OCI-LY1 (cell line): Measurements from ENCODE around the gene IGFBP2.

Source experiments
- H2AFZ ChIP-seq: fragments of 200-600 bp; sonication (generic), shearing (Covaris generic); 2 replicates; pipeline ENCODE4 v1.6.0; 2014; ENCODE audit warnings: antibody characterized with exemption, mild to moderate bottlenecking, low read length
- H3F3A ChIP-seq: fragments of 200-600 bp; sonication (generic), shearing (Covaris generic); 2 replicates; pipeline ENCODE4 v1.6.0; 2014; ENCODE audit warnings: mild to moderate bottlenecking, antibody characterized with exemption, low read length, moderate library complexity; ENCODE audit not compliant: insufficient read depth
- H3K27ac ChIP-seq: fragments of 200-600 bp; sonication (generic); 2 replicates; pipeline ENCODE4 v1.5.1; 2014; ENCODE audit warnings: low read length, mixed run types, mild to moderate bottlenecking, low read depth; ENCODE audit not compliant: poor library complexity, severe bottlenecking
- H3K27me3 ChIP-seq: fragments of 200-600 bp; sonication (generic); 2 replicates; pipeline ENCODE4 v1.6.0; 2014; ENCODE audit warnings: antibody characterized with exemption, mild to moderate bottlenecking, low read length, moderate library complexity; ENCODE audit not compliant: insufficient read depth
- H3K36me3 ChIP-seq: fragments of 200-600 bp; sonication (generic); 2 replicates; pipeline ENCODE4 v1.6.1; 2014; ENCODE audit warnings: mild to moderate bottlenecking, antibody characterized with exemption, low read length, moderate library complexity, mixed read lengths; ENCODE audit not compliant: insufficient read depth
- H3K4me1 ChIP-seq: fragments of 200-600 bp; sonication (generic); 2 replicates; pipeline ENCODE4 v1.5.1; 2014; ENCODE audit warnings: mild to moderate bottlenecking, low read length, moderate library complexity; ENCODE audit not compliant: insufficient read depth, severe bottlenecking
- H3K4me2 ChIP-seq: fragments of 200-600 bp; sonication (generic), shearing (Covaris generic); 2 replicates; pipeline ENCODE4 v1.6.1; 2014; ENCODE audit warnings: low read length
- H3K4me3 ChIP-seq: fragments of 200-600 bp; sonication (generic); 2 replicates; pipeline ENCODE4 v1.5.1; 2014; ENCODE audit warnings: low read length, low read depth, mild to moderate bottlenecking, mixed read lengths; ENCODE audit not compliant: poor library complexity, severe bottlenecking
- H3K79me2 ChIP-seq: fragments of 200-600 bp; shearing (Covaris generic); 2 replicates; pipeline ENCODE4 v1.6.1; 2016; ENCODE audit warnings: mixed run types, low read length, mixed read lengths; ENCODE audit not compliant: insufficient read depth
- H3K9ac ChIP-seq: fragments of 200-600 bp; sonication (generic), shearing (Covaris generic); 2 replicates; pipeline ENCODE4 v1.6.1; 2014; ENCODE audit warnings: mild to moderate bottlenecking, low read length, mixed read lengths
- H3K9me2 ChIP-seq: fragments of 200-600 bp; sonication (generic), shearing (Covaris generic); 2 replicates; pipeline ENCODE4 v1.6.1; 2014; ENCODE audit warnings: low read depth, mild to moderate bottlenecking, low read length, mixed read lengths
- H3K9me3 ChIP-seq: fragments of 200-600 bp; shearing (Covaris generic); 2 replicates; pipeline ENCODE4 v1.6.1; 2014; ENCODE audit warnings: low read length, mixed read lengths
- H4K20me1 ChIP-seq: fragments of 200-600 bp; sonication (generic), shearing (Covaris generic); 2 replicates; pipeline ENCODE4 v1.6.0; 2016; ENCODE audit warnings: mild to moderate bottlenecking, low read length; ENCODE audit not compliant: insufficient read depth
- EZH2 ChIP-seq: fragments of 200-600 bp; sonication (generic), shearing (Covaris generic); IDR thresholded peaks from 2 replicates; pipeline ENCODE4 v1.8.0; 2017; ENCODE audit warnings: borderline replicate concordance, mixed run types, mild to moderate bottlenecking, antibody characterized with exemption, low read length, moderate library complexity, mixed read lengths
- TF ChIP-seq, protein P1 (sequence below): fragments of 200-600 bp; sonication (generic), shearing (Covaris generic); IDR thresholded peaks from 2 replicates; pipeline ENCODE4 v1.5.1; 2017; ENCODE audit warnings: mild to moderate bottlenecking, antibody characterized with exemption, low read length, moderate library complexity, mixed read lengths

Gene IGFBP2

DNA sequence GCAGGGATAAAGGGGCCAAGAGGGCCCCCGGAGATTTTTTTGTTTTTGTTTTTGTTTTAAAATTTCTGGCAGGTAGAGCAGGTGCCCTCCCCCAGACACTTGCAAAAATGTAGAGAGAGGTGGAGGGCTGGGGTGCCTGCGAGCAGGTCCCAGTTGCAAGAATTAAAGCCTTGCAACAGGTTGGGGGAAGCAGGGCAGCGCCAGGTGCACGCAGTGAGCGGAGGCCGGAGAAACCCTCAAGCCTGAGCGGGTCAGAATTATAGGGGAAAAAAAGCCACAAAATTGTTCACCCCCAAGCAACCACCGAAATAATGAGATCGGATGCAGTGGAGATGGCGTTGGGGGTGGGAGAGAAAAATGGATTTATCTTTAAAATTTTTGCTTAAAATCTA is 61.6 kb downstream of the IGFBP2 start:
- H3K36me3 ChIP-seq = no peaks in the 10 kb centered on the region
- no peak overlapping the region for H3K9ac ChIP-seq
- no peak overlapping the region for H3K27ac ChIP-seq
- H3K4me2 ChIP-seq = no peak overlapping the region
- no peaks in the 10 kb centered on the region for H3K9me3 ChIP-seq
- no peaks in the 10 kb centered on the region for H3K79me2 ChIP-seq
- H3K4me1 ChIP-seq = no peaks in the 10 kb centered on the region
- no peaks in the 10 kb centered on the region for H3K27me3 ChIP-seq
- H2AFZ ChIP-seq = no peak overlapping the region
- H4K20me1 ChIP-seq = no peaks in the 10 kb centered on the region
- TF ChIP-seq, protein P1, sequence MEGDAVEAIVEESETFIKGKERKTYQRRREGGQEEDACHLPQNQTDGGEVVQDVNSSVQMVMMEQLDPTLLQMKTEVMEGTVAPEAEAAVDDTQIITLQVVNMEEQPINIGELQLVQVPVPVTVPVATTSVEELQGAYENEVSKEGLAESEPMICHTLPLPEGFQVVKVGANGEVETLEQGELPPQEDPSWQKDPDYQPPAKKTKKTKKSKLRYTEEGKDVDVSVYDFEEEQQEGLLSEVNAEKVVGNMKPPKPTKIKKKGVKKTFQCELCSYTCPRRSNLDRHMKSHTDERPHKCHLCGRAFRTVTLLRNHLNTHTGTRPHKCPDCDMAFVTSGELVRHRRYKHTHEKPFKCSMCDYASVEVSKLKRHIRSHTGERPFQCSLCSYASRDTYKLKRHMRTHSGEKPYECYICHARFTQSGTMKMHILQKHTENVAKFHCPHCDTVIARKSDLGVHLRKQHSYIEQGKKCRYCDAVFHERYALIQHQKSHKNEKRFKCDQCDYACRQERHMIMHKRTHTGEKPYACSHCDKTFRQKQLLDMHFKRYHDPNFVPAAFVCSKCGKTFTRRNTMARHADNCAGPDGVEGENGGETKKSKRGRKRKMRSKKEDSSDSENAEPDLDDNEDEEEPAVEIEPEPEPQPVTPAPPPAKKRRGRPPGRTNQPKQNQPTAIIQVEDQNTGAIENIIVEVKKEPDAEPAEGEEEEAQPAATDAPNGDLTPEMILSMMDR = no peak
- TF ChIP-seq EZH2 = no peak
- H3K9me2 ChIP-seq = no peaks in the 10 kb centered on the region
- H3F3A ChIP-seq = no peaks in the 10 kb centered on the region
- no peak overlapping the region for H3K4me3 ChIP-seq

DNA sequence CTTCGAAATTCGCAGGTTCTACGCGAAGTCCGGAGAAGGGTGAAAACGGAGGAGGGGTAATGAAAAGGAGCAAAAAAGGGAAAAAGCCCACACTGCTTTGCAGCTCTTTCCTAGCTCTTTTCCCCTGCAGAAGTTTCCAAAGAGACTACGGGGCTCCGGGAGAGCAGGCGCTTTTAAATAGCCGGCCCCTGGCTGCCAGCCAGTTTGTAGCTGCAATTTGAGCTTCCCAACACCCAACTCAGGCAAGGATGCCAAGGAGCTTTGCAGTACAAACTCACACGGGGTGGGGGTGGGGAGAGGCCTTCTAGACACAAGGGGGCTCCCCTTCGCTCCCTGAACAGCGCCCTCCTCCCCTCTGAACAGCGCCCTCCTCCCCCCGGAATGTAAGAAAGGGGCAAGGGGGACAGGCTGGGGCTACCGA is 62.2 kb downstream of the IGFBP2 start, which contains the start of gene IGFBP5:
TSS of gene IGFBP5 (minus strand) at position 149 of the 421 bp plus-strand sequence. CDS start 774 bp downstream, outside the sequence.
- Histone ChIP-seq H3K4me3 (no peak within 1 kb of the TSS), H3K79me2 (no peaks in the 10 kb centered on the region), H3F3A (no peaks in the 10 kb centered on the region), H4K20me1 (no peaks in the 10 kb centered on the region), H3K9me2 (no peaks in the 10 kb centered on the region), H3K36me3 (no peaks in the 10 kb centered on the region), H3K4me2 (no peak within 1 kb of the TSS), H3K27me3 (no peaks in the 10 kb centered on the region), H3K4me1 (no peaks in the 10 kb centered on the region), H3K9me3 (no peaks in the 10 kb centered on the region), H2AFZ (no peak within 1 kb of the TSS), H3K27ac (no peak within 1 kb of the TSS), H3K9ac (no peak within 1 kb of the TSS)
- no peak for TF ChIP-seq EZH2
- TF ChIP-seq, protein P1 = no peak

DNA sequence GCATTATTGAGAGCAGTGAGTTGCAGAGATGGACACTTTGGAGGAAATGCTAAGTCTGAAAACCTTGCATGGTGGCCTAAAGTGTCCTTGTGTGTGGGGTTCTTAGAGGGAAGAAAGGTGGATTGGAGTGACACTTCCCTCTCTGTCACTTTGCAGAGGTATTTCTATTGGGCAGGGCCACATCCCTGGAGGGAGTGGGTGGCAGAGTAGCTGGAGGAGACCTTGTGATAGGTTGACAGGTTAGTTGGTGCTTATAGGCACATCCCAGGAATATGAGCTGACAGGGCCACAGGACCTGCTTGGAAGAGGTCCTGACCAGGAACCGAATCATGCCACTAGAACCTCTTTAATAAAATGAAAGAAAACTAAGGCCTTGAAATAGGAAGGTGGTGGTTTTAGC is 63.1 kb downstream of the IGFBP2 start:
- H3K4me1 ChIP-seq = no peaks in the 10 kb centered on the region
- H3F3A ChIP-seq = no peaks in the 10 kb centered on the region

More for the DNA sequence above, 63.1 kb downstream of the IGFBP2 start:
- H3K9me2 ChIP-seq = no peaks in the 10 kb centered on the region
- no peaks in the 10 kb centered on the region for H3K27me3 ChIP-seq
- H3K9ac ChIP-seq = no peak overlapping the region
- TF ChIP-seq EZH2 = no peak
- TF ChIP-seq, protein P1 = no peak
- no peak overlapping the region for H2AFZ ChIP-seq
- H3K9me3 ChIP-seq = no peaks in the 10 kb centered on the region
- no peaks in the 10 kb centered on the region for H3K36me3 ChIP-seq
- H4K20me1 ChIP-seq = no peaks in the 10 kb centered on the region
- H3K27ac ChIP-seq = no peak overlapping the region
- no peak overlapping the region for H3K4me2 ChIP-seq
- no peak overlapping the region for H3K4me3 ChIP-seq
- no peaks in the 10 kb centered on the region for H3K79me2 ChIP-seq
